BE2C (cell line): ENCODE results near the gene C6orf62.

ENCODE experiments used
- DNase-seq: peaks from one replicate; pipeline ENCODE4 v3.0.0-alpha.2; 2020
- H3K27me3 ChIP-seq: fragments of 250-450 bp; sonication (Bioruptor Pico); 2 replicates; pipeline ENCODE4 v1.5.1; 2020; ENCODE audit warnings: mild to moderate bottlenecking
- H3K36me3 ChIP-seq: fragments of 250-450 bp; sonication (Bioruptor Pico); 2 replicates; pipeline ENCODE4 v1.5.1; 2020; ENCODE audit warnings: mild to moderate bottlenecking
- H3K4me1 ChIP-seq: fragments of 250-450 bp; sonication (Bioruptor Pico); 2 replicates; pipeline ENCODE4 v1.5.1; 2020
- H3K4me3 ChIP-seq: 2 replicates; pipeline ENCODE4 v1.5.1; 2011; ENCODE audit warnings: low read depth, low read length
- H3K9me3 ChIP-seq: fragments of 250-450 bp; sonication (Bioruptor Pico); 2 replicates; pipeline ENCODE4 v1.5.1; 2020
- TF ChIP-seq, protein P1 (sequence below): IDR thresholded peaks from 2 replicates; pipeline ENCODE4 v1.5.1; 2012; ENCODE audit warnings: mild to moderate bottlenecking, low read depth, low read length

C6orf62 gene

DNA sequence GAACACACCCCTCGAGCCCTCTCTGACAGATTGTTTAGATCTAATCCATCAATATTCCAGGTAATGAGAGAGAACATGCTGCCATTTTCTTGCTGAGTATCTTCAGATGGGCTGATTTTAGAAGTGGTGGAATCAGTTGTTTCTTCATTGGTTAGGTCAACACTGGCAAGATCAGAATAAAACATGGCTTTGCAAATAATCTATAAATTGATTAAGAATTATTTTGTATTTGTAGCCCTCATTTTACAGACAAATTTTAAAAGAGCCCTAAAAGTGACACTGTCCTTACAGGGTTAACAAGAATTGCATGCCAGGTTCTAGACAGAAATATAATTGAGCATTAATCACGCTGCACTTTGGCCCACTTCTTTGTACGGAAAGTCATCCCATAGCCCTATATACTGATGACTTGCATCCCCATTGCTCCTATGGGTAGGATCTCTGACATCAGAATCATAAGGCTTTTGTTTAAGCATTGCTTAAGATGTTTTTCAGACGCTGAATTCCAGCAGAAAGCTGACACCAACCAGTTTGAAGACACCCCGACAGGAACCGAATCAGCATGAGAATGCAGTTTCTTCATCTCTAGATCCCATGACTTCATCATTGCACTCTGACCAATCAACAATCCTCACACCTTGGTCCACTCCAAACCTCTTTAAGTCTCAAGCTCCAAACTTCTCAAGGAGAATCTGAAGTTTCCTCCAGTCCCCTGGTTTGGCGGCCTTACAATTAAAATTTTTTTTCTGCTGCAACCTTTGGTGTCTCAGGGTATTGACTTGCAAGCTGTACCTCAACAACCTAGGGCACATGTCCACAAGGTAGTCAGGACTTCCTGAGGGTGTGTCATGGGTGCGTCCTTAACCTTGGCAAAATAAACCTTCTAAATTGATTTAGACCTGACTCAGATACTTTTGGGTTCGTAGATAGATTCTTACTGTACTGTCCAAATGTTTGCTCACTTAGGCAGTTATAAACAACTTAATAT is 60.1 kb downstream of the C6orf62 start:
- H3K27me3 ChIP-seq: no peaks in the 10 kb centered on the region
- peaks cover 25% of the 10 kb centered on the region for H3K36me3 ChIP-seq
- no peak overlapping the region for H3K4me3 ChIP-seq
- TF ChIP-seq, protein P1, sequence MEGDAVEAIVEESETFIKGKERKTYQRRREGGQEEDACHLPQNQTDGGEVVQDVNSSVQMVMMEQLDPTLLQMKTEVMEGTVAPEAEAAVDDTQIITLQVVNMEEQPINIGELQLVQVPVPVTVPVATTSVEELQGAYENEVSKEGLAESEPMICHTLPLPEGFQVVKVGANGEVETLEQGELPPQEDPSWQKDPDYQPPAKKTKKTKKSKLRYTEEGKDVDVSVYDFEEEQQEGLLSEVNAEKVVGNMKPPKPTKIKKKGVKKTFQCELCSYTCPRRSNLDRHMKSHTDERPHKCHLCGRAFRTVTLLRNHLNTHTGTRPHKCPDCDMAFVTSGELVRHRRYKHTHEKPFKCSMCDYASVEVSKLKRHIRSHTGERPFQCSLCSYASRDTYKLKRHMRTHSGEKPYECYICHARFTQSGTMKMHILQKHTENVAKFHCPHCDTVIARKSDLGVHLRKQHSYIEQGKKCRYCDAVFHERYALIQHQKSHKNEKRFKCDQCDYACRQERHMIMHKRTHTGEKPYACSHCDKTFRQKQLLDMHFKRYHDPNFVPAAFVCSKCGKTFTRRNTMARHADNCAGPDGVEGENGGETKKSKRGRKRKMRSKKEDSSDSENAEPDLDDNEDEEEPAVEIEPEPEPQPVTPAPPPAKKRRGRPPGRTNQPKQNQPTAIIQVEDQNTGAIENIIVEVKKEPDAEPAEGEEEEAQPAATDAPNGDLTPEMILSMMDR: no peak
- no peaks in the 10 kb centered on the region for H3K4me1 ChIP-seq
- H3K9me3 ChIP-seq: no peaks in the 10 kb centered on the region
- DNase-seq: no peak

- Histone ChIP-seq H3K4me3 (no peak overlapping the region), H3K9me3 (no peaks in the 10 kb centered on the region), H3K27me3 (no peaks in the 10 kb centered on the region), H3K36me3 (peaks cover 42% of the 10 kb centered on the region), H3K4me1 (no peaks in the 10 kb centered on the region)
- no peak for DNase-seq
- TF ChIP-seq, protein P1: no peak
Measured at GRCh38 chr6:24655215-24655614, 63.7 kb downstream of the C6orf62 start.
